GM20000 (cell line): ENCODE data around the gene CCDC117.

Source experiments
- DNase-seq: peaks from one replicate; pipeline ENCODE4 v3.0.0; 2012; ENCODE audit warnings: low spot score
- TF ChIP-seq, protein P1 (sequence below): IDR thresholded peaks from 2 replicates; pipeline ENCODE4 v1.5.1; 2012; ENCODE audit warnings: mild to moderate bottlenecking, control low read depth; ENCODE audit errors: extremely low read depth, missing control alignments

The CCDC117 gene

DNA sequence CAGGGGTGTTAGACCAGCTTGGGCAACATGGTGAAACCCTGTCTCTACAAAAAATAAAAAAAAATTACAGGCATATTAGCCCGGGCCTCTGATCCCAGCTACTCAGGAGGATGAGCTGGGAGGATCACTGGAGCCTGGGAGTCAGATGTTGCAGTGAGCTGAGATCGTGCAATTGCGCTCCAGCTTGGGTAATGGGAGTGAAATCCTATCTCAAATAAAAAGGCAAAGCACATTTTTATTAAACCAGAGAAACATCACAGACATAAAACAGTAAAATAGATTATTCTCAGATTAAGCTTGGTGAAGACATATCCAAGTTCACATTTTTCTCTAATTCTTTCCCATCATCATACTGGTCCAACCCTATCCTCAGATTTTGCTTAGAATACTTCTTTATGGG lies 57.9 kb downstream of the CCDC117 start:
- DNase-seq = no peak
- TF ChIP-seq, protein P1, sequence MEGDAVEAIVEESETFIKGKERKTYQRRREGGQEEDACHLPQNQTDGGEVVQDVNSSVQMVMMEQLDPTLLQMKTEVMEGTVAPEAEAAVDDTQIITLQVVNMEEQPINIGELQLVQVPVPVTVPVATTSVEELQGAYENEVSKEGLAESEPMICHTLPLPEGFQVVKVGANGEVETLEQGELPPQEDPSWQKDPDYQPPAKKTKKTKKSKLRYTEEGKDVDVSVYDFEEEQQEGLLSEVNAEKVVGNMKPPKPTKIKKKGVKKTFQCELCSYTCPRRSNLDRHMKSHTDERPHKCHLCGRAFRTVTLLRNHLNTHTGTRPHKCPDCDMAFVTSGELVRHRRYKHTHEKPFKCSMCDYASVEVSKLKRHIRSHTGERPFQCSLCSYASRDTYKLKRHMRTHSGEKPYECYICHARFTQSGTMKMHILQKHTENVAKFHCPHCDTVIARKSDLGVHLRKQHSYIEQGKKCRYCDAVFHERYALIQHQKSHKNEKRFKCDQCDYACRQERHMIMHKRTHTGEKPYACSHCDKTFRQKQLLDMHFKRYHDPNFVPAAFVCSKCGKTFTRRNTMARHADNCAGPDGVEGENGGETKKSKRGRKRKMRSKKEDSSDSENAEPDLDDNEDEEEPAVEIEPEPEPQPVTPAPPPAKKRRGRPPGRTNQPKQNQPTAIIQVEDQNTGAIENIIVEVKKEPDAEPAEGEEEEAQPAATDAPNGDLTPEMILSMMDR = no peak

DNA sequence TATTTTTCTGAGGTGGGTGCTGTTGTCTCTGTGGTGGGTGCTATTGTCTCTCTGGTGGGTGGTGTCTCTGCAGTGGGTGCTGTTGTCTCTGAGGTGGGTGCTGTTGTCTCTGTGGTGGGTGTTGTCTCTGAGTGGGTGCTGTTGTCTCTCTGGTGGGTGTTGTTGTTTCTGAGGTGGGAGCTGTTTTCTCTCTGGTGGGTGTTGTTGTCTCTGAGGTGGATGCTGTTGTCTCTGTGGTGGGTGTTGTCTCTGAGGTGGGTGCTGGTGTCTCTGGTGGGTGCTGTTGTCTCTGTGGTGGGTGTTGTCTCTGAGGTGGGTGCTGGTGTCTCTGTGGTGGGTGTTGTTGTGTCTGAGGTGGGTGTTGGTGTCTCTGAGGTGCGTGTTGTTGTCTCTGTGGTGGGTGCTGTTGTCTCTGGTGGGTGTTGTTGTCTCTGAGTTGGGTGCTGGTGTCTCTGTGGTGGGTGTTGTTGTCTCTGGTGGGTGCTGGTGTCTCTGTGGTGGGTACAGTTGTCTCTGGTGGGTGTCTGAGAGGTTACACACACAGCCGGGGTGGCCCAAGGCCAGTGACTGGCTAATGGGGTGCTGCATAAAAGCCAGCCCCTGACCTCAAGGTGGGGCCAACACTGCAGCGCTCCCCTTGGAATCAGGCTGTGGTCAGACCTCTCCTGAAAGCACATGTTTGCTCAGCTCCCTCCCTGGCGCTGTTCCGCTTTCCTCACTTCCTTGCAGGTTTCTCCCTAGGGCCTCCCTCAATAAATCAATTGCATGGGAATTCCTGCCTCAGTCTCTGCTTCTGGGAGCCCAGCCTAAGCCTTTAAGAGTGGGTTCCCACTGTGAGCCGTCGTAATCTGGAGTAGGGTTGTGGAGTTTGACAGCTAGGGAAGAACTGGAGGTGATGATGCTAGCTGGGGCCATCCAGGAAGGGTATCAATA lies 58.9 kb downstream of the CCDC117 start:
- TF ChIP-seq, protein P1 = no peak
- DNase-seq = no peak

DNA sequence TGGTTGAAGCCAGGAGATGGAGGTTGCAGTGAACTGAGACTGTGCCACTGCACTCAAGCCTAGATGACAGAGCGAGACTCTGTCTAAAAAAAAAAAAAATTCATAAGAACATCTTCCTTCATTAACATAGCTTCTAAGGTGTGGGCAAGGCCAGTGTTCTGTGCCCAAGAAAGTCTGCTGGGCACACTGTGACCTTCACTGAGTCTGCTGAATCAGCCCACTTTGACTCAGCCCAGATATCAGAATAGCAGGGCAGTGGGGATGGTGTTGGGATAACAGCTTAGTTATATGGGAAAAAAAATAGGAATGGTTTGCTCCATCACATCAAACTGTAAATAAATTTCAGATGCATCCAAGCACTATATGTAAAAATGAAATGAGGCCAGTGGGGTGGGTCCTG lies 60.2 kb downstream of the CCDC117 start:
- TF ChIP-seq, protein P1 = no peak
- no peak for DNase-seq

DNA sequence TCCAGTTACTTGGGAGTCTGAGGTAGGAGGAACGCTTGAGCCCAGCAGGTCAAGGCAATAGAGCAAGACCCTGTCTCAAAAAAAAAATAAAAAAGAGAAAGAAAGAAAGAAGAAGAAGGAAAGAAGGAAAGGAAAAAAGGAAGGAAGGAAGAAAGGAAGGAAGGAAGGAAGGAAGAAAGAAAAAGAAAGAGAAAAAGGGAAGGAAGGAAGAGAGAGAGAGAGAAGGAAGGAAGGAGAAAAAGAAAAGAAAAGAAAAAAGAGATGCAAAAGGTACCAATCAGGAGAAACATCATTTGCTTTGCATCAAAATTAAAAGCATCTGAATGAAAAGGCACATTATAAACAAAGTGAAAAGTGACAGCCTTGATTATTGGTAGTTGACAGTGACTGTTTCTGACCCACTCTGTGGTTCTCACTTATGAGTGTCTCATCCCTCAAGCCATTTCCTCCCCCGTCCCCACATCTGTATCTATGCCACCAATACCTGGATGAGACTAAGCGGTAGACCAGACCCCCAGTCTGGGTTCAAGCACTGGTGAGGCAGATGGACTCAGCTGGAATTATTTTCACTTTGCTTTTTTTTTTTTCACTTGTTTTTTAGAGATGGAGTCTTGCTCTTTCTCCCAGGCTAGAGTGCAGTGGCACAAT lies 60.9 kb downstream of the CCDC117 start:
- DNase-seq = no peak
- TF ChIP-seq, protein P1 = no peak

DNA sequence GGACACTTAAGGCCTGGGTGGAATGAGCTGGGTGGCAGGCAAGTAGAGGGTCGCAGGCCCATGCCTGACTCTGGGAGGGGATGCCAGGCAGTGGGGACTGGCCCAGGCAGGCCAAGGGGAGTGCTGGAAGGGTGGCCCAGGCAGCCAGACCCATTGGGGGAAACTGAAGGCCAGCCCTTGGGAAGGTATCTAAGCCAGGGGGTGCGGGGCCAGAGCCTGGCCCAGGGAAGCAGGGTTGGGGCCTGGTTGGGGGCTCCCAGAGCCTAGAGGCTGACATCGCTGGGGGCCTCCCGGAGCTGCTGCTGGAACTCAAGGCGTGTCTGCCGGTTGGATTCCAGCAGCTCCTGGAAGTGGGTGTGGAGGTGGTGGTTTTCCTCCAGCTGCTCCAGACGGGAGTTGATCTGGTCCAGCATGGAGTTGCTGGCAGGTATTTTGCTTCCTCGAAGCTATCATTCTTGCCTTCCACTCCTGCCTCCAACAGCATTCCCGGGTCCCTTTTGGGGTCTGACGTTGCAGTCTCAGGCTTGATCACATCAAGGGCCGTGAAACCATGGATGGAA lies 63.2 kb downstream of the CCDC117 start:
- TF ChIP-seq, protein P1 = no peak

DNA sequence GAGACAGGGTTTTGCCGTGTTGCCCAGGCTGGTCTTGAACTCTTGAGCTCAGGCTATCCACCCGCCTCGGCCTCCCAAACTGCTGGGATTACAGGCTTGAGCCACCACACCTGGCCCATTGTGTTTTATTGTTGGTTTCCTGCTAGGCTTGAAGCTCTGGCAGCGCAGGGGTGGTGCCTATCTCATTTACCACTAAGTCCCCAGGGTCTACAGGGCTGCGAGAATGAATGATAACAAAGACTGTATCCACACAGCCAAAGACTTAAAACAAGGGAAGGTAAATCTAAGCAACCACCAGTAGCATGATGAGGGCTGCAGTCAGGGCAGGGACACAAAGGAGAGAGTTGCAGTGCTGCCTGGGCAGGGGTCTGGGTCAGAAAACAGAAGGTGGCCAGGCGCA lies 65.1 kb downstream of the CCDC117 start:
- no peak for DNase-seq
- TF ChIP-seq, protein P1 = no peak

More for the DNA sequence above, 63.2 kb downstream of the CCDC117 start:
- DNase-seq = no peak
